ENCODE data around the gene SECISBP2L.

- TF ChIP-seq CTCF (IDR thresholded peaks at IDR 0.05; ENCODE audit: low read depth, low read length) (no peak), EZH2phosphoT487 (IDR thresholded peaks at IDR 0.05; ENCODE audit: low read depth) (no peak)
Measured at GRCh38 chr15:48987142-48987541, 59.1 kb downstream of the SECISBP2L start.

All from OCI-LY3 (cell line).